ENCODE measurements around the gene CIDEC.
A peak's percentile ranks its signal among the peaks of the same experiment; 100 is the strongest.

Gene CIDEC

DNA sequence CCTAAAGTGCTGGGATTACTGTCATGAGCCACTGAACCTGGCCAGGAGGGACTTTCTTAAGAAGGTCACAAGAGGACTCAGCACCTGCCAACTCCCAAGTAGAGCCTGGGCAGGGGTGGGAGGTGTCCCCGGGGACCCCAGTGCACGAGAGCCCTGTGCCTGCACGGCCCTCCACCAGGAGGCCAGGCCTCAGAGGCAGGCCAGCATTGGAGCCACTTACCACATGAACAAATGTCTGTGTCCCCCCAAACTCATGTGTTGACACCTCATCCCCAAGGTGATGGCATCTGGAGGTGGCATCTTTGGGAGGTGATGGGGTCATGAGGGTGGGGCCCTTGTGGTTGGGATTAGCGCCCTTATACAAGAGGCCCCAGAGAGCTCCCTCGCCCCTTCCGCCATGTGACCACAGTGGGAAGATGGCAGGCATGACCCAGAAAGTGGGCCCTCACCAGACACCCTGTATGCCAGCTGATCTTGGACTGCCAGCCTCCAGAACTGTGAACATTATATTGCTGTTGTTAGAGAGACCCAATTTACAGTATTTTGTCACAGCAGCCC, 33.0 kb downstream of the CIDEC start:
- DNase-seq (ENCODE audit: low read depth, low spot score), result no peak

GRCh38 chr3:9846231-9846630, 33.8 kb downstream of the CIDEC start:
- DNase-seq (ENCODE audit: low read depth, low spot score), result peak; percentile 70

- DNase-seq (ENCODE audit: low read depth, low spot score), result peak; percentile 98
Measured at GRCh38 chr3:9843715-9844438, 36.2 kb downstream of the CIDEC start, which contains the start of gene RPUSD3. Gene RPUSD3, minus strand, starts transcription at chr3:9844008. Its CDS starts 18 bp downstream, at chr3:9843990.

GRCh38 chr3:9841015-9841414, 39.0 kb downstream of the CIDEC start:
- DNase-seq (ENCODE audit: low read depth, low spot score), result no peak

DNA sequence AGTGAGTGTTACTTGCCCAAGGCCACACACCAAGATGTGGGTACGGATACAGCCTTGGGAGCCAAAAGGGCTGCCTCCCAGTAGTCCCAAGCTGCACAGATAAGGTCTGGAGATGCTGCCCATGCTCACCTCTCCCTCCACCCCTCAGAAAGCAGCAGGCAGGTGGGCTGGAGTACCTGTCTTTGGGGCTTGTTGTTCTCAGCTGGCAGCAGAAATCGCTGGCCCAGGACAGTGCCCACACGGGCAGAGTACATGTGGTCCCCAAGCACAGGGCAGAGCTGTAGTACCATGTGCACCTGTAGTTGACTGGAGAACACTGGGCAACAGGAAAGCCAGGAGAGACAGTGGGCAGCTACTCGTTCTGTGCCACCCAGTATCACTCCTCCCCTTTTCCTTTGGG, 41.2 kb downstream of the CIDEC start:
- DNase-seq (ENCODE audit: low read depth, low spot score), result no peak

GRCh38 chr3:9837701-9838582, 42.1 kb downstream of the CIDEC start:
- no peak for DNase-seq (ENCODE audit: low read depth, low spot score)

GRCh38 chr3:9834520-9835380, 45.3 kb downstream of the CIDEC start:
- no peak for DNase-seq (ENCODE audit: low read depth, low spot score)

DNA sequence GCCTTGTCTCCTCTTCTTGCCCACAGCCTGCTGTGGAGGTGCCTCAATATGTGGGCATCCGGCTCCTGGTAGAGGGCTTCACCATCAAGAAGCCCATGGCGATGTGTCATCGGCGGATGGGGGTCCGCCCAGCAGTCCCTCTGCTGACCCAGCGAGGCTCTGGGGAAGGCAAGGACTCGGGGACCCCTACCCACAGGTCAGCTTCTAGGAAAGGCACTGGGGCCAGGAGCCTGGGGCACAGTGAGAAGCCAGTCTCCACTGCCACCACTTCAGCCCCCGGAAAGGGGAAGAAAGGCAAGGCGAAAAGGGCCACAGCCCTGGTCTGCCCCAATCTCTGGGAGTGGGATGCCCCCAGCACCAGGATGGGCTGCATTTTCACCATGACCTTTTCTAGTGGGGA, 47.0 kb downstream of the CIDEC start:
- no peak for DNase-seq (ENCODE audit: low read depth, low spot score)

DNA sequence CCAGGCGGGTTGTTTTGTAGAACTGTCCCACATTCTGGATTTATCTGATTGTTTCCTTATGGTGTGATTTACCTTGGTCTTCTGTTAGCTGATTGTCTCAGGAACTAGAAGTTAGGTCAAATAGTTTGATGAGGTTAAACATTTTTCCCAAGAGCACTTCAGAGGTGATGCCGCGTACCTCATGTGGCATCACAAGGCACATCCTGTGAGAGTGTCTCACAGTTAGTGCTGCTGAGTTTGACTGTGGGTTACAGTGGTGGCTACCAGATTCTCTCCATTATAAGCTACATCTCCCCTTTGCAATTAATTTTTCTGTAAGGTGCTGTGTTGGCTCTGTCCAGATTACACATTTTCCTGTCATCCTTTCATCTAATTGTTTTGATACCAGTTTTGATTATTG, 48.8 kb downstream of the CIDEC start:
- no peak for DNase-seq (ENCODE audit: low read depth, low spot score)

DNA sequence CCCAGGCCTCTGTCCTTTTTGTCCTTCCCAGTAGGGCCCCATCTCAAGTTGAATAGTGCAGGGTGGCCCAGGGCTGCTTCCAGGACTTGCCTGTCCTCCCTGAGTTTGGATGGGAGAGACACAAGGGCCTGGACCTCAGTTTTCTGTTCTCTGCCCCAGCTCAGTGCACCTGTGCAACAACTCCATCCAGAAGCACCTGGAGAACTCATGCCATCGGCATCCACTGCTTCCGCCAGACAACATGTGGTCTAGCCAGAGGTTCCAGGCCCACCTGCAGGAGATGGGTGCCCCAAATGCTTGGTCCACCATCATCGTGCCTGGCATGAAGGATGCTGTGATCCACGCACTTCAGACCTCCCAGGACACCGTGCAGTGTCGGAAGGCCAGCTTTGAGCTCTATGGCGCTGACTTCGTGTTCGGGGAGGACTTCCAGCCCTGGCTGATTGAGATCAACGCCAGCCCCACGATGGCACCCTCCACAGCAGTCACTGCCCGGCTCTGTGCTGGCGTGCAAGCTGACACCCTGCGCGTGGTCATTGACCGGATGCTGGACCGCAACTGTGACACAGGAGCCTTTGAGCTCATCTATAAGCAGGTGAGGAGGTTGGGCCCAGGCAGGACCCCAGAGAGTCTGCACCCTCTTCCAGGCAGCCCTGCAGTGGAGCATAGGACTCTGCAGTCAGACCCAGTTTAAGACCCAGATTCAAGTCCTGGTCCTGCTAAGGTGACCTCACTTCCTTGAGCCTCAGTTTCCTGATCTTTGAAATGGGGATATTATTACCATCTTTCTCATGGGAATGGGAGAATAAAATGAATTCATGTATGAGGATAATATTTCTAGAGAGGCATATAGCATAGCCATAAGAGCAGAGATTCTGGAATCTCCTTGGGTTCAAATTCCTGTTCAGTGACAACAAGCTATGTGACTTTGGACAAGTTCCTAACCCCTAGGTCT, 51.0 kb downstream of the CIDEC start:
- no peak for DNase-seq (ENCODE audit: low read depth, low spot score)

- DNase-seq (ENCODE audit: low read depth, low spot score), result peak; percentile 82
Measured at GRCh38 chr3:9826815-9827573, 53.1 kb downstream of the CIDEC start.

GRCh38 chr3:9825451-9826040, 54.5 kb downstream of the CIDEC start:
- no peak for DNase-seq (ENCODE audit: low read depth, low spot score)

DNA sequence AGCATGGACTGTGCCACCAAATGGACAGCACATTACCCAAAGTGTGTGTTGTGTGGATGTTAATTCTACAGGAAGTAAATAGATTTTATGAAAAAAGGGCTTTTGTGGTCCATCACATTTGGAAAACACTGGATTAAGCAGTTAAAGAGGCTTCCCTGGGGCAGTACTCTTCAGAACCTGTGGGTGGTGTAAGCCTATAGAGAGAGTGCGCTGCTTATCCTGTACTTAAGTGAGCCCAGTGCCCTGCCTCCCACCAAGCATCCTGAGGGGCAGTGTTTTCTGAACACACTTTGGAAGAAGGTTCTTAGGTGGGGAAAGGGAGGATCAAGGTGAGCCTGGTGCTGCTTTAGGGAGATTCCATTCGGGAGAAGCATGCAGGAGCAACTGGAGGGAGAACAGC, 59.1 kb downstream of the CIDEC start:
- DNase-seq (ENCODE audit: low read depth, low spot score), result peak; percentile 39

DNA sequence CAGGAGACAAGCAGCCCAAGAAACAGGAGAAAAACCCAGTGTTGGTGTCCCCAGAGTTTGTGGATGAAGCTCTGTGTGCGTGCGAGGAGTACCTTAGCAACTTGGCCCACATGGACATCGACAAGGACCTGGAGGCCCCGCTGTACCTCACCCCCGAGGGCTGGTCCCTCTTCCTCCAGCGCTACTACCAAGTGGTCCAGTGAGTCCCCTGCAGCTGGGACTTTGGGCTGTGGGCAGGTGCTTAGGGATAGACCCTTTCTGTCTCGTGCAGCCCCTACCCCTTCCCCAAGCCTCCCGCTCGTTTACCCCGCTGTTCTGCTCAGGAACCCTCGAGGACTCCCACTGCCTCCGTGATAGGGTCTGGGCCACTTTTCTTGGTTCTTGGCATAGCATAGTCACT, 59.5 kb downstream of the CIDEC start:
- no peak for DNase-seq (ENCODE audit: low read depth, low spot score)

GRCh38 chr3:9818666-9819335, 61.3 kb downstream of the CIDEC start:
- no peak for DNase-seq (ENCODE audit: low read depth, low spot score)

DNA sequence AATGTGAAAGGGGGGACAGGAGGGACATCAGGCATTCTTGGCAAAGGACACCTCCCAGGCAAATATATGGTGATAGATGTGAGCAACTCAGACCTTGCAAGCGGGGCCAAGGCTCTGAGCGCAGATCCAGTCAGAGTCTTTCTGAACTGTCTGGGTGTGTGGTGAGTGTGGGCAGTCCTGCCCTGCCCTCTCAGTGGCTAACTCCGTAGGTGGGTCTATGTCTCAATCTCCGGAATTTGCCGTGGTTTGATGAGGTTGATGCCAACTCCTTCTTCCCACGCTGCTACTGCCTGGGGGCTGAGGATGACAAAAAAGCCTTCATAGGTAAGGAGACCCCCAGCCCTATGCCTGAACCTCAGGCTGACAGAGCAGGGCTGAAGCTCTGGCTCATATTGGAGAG, 62.6 kb downstream of the CIDEC start:
- no peak for DNase-seq (ENCODE audit: low read depth, low spot score)

Measured in ELF-1 (cell line).